ENCODE data around the gene RAB26.
"Not testable (repeated sequence)": the region's sequence is repeated elsewhere in the genome, so short reads cannot be mapped to it uniquely, and the experiment has no call there.

The RAB26 gene

DNA sequence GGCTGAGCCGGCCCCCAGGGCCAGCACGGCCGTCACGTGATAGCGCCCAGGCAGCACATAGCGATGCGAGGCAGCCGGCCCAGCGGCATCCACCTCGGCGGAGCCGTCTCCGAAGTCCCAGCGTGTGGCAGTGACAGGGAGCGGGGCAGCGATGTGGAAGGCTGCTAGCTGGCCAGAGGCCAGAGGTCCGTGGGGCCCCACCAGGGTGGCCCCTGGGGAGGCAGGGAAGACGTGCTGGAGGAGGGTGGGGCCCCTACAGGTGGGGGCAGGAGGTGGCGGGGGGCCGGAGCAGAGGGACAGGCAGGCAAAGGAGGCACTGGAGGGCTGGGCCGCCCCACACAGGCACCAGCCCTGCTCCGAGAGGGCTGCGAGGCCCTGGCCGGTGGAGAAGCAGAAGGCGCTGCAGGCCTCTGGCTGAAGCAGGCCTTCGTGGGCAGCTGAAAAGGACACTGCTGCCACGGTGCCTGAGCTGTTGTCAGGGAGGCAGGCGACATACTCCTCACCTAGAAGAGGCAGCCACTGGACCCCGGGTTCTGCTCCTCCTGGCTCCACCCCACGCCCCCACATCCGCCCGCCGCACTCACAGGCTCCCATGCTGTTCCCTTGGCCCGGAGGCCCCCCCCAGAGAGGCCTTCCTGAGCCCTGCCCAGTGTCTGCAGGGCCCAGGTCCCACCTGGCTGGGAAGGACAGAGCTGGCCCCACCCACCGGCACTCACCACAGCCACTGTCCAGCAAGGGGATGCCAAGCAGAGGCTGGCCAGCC lies 30.3 kb upstream of the RAB26 start:
- not testable (repeated sequence) for DNase-seq

DNA sequence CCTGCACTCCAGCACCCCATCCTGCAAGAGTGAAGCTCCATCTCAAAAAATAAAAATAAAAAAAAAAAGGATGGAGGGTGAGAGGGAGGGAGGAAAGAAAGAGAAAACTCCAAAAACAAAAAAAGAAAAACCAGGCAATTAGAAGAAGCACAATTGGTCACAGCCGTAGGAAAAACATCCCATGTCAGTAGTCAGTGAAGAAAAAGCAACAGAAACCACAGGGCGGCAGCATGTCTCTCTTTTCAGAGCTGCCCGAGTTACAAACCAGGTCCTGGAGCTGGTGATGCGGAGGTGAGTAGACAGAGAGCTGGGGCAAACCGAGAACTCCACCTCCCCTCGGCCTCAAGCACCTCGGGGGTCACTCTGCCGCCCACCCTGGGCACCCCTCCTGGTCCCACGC lies 27.1 kb upstream of the RAB26 start:
- DNase-seq = not testable (repeated sequence)

DNA sequence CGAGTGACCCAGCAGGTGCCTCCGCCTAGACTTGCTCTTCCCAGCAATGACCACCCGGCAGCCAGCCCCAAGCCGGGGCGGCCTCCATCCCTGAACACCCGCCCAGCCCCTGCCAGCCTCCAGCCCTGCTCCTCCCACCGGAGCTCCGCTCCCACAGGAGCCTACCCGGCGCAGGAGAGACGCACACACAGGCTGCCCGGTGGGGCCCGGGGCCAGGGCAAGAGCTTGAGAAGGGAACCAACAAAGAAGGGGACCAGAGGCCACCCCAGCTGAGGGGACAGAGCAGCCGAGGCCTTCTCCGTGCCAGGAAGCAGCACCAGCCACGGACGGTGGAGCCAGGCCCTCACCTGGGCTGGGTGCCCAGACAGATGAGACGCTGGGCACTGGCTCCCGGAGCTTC lies 26.6 kb upstream of the RAB26 start:
- no peak for DNase-seq

DNA sequence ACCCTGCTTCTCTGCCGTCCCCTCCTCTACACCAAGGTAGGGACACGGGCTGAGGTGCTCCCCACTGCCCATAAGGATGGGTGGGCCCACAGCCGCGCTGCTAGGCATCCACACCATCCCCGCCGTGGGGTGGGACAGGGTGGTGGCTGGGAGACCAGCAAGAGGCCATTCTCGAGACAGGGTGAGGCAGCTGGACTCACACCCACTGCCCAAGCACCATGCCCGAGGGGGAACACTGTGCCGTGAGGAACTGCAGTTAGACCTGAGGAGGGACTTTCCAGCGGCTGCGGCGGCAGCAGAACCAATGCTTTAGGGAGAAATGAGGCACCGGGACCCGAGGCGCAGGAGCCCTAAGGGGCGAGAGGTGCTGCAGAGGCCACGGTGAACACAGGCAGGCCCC lies 26.0 kb upstream of the RAB26 start:
- no peak for DNase-seq

DNA sequence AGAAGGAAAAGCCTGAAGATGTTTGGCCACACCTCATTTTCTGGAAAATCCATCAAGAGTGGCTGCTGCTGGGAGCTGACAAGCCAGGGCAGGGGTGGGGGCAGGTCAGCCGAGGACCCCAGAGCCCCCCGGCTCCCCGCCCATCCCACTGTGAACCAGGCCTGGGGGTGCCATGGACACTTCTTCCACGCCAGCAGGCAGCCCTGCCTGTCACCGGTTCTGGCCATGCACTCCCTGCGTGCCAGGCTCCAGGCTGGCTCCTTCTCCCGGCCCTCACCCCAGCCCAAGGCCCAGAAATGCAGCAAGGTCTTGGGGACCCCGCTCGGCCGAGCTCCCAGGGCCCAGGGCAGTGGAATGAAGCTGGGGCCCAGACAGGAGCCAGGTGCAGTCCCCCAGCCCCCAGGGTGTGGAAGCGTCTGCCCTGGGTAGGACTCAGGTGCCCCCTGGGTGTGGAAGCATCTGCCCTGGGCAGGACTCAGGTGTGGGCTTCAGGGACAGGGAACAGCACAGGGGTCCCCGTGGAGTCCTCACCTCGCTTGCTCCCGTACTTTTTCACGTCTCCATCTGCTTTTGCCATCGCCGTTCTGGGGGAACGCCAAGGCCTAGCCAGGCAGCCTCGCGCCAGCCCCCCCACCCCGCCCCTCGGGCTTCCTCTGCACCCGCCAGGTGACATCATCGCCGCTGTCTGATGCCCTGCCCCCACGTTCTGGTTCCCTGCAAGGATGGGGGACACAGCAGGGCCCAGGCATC lies 25.3 kb upstream of the RAB26 start:
- DNase-seq = not testable (repeated sequence)

DNA sequence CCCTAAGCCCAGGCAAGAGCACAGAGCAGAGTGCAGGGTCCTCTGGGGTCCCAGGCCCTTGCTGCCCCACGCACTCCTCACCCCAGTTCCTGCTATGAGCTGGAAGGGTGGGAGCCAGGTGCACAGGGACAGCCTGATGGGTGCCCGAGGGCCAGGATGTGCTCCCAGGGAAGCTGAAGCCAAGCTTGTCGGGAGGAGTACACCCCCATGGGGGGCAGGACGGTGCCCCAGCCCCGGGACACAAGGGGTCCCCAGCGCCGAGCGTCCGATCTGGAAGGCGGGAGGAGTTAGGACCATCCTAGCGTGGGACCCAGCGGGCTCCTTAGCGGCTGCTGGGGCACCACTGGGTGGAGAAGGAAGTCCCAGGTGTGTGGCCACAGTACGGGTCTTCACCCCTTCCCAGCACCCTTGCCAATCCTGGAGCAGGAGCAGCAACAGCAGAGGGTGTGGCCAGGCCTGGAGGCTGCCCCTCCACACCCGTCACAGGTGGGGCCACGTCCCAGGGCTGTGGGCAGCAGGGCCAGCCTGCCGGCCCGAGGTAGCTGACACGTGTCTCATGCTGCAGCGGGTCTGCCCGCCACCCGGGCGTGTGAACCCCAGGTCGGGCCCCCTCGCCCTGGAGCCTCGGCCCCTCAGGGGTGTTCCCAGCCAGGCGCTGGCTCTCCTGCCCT lies 24.6 kb upstream of the RAB26 start:
- not testable (repeated sequence) for DNase-seq

DNA sequence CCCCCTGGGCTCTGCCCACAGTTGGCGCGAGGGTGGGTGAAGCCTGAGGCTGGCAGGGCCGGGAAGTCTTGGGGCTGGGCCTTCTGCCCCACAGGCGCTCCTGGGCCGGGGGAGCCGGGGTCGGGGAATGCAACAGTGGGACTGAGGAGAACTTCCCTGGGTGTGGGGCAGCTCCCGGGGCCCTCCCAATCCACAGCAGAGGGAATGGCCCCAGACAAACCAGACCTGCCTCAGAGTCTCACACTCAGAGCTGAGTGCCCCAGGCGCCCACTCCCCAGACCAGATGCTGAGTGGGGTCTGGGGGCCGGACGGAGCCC lies 24.1 kb upstream of the RAB26 start:
- DNase-seq = not testable (repeated sequence)

DNA sequence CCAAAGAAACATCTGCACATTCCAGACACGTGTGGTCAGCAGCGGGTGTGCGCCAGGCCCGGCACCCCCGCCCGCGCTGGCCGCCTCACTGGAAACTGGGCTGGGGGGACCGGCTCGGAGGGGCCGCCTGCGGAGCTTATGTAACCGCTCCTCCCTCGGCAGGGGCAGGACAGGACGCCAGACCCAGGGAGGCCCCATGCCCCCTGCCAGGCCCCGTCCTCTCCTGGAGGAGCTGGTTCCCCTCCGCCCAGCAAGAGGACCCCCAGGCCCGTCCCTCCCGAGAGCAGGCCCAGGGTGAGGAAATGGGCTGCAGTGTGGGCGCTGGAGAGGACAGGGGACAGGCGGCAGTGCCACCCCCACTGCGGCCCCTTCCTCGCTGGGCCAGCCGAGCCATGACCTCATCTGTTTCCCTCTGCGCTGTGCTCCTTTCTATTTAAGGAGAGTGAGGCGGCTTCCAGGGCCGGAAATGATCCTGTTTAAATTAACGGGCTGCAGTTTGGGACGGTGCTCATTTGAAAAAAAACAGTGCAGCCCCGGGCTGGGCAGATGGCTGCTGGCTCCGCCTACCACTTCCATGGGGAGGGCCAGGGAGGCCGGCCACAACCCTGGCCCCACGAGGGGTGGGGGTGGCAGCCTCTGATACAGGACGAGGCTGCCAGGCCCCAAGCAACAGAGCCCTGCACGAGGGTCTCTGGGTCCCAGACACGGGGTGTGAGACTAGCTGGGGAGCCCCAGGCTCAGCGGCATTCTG lies 23.6 kb upstream of the RAB26 start:
- DNase-seq = peak; percentile 71

DNA sequence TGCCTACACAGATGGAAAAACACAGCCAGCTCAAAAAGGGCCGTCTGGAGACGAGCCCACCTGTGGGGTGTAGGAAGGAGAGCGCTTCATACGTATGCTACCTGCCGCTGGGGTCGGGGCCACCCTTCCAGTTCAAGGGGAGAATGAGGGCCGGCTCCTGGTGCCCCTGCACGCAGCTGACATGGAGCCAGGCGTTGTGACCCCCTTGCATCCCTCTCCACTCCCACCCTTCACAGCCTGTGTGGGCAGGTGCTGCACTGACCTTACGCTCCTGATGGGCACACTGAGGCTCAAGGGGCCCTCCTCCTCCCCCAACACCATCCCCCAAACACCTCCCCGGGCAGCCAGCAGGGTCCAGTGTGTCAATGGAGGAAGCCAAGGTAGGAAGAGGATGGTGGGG lies 22.8 kb upstream of the RAB26 start:
- not testable (repeated sequence) for DNase-seq

DNA sequence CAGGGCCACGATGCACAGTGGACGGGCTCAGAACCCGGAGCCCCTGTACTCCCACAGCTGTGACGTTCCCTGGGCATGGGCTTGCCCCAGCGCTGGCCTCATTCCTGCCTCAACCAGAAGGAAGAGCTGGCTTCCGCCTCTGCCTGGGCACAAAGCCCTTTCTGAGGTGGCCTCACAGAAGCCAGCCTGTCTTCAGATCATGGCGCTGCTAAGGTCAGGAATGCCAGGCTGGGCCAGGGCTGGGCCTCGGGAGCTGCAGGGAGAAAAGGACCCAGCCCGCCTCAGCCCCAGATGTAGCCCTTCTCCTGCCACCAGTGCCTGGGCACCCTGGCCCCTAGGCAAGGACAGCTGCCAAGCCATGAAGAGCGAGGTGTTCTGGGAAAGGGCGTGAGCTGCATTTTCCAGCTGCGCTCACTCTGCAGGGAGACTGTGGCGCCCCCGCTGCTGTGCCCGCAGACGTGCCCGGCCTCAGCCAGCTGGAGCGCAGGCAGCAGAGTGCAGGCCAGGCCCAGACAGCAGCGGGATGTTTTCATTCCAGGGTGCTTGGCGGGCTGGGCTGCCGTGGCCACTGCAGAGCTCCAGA lies 22.2 kb upstream of the RAB26 start:
- not testable (repeated sequence) for DNase-seq

DNA sequence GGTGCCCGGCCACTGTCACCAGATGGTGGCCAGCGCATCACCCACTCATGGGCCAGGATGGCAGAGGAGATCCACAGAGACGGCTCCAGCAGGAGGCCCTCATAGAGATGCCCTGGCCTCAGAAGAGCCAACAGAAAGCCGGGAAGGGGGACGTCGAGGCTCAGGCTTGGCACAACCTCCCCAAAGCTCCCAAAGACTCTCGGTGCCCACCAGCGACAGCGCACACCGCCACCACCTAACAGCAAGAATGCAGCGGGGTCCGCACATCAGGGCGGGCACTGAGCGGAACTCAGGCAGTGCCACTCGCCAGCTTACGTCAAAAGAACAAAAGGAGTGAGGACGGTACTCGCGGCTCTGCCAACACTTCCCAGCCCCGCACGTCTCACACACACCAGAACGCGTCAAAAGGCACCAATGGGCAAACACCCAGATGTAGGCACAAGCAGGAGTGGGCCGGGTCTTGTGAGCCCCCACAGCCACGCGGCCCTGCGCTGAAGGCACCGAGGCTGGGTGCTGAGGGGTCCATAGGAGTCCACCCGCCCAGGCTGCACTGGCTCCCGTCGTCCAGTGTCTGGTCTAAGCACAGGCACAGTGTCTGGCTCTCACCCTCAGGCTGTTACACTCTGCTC lies 21.4 kb upstream of the RAB26 start:
- not testable (repeated sequence) for DNase-seq

DNA sequence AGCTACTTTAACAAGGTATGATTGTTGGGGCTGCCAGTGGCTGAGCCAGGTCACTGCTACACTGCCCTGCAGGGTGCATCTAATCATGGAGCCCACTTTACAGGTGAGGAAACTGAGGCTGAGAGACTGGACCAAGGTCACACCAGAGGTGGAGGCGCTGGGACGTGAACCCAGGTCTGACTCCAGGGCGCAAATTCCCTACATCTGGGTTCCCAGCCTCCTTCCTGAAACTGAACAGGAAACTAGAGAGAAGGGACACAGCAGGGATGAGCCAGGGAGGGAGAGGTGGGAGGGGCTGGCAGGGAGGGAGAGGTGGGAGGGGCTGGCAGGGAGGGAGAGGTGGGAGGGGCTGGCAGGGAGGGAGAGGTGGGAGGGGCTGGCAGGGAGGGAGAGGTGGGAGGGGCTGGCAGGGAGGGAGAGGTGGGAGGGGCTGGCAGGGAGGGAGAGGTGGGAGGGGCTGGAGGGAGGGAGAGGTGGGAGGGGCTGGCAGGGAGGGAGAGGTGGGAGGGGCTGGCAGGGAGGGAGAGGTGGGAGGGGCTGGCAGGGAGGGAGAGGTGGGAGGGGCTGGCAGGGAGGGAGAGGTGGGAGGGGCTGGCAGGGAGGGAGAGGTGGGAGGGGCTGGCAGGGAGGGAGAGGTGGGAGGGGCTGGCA lies 20.7 kb upstream of the RAB26 start:
- DNase-seq = not testable (repeated sequence)

DNA sequence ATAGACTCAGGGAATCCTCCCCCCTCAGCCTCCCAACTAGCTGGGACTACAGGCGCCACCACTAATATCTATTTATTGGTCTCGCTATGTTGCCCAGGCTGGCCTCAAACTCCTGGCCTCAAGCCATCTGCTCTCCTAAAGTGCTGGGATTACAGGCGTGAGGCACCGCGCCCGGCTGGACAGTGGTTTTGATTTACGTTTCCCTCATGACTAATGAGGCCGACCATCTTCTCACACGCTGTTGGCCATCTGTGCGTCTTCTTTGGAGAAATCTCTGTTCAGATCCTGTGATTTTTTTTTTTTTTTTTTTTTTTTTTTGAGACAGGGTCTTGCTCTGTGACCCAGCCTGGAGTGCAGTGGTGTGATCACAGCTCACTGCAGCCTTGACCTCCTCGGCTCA lies 19.2 kb upstream of the RAB26 start:
- DNase-seq = peak; percentile 31

DNA sequence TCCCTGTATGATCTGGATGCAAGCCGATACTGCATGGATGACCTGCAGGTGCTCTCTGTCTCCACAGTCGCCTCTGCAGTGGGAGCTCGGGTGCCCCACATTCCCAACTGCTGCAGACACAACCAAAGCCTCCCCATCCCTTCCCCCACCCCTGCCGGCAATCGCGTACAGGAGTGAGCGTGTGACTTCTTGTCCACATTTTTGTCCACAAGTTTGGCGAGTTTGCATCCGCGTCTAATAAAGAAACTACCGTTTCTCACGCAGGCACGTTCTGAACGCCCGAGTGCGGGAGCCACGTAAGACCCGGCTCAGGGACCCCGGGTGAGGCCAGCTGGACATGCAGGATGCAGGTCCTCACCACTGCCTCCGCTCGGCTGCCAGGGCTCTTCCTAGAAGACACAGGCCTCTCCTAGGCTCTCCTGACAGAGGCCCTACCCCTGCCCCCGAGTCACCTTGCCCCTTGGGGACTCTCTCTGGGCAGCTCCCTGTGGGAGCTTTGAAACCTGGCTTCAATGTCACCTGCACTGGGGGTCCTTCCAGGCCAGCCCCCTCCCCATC lies 18.5 kb upstream of the RAB26 start:
- not testable (repeated sequence) for DNase-seq

DNA sequence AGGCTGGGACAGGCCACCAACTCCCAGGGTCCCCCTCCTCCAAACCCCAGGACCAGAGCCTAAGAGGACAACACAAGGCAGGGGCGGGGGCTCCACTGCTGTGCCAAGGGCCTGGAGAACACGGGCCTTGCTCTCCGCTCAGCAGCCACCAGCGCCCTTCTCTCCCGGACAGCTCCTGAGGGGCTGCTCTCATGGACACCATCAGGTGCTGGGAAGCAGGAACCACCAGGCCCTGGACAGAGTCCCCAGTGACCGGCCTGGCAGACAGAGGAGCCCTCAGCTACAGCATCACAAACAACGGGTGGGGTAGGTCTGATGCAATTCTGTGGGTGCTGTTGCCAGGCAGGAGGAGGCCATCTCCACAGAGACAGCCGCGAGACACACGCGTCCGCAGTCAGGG lies 14.6 kb upstream of the RAB26 start:
- DNase-seq = not testable (repeated sequence)

DNA sequence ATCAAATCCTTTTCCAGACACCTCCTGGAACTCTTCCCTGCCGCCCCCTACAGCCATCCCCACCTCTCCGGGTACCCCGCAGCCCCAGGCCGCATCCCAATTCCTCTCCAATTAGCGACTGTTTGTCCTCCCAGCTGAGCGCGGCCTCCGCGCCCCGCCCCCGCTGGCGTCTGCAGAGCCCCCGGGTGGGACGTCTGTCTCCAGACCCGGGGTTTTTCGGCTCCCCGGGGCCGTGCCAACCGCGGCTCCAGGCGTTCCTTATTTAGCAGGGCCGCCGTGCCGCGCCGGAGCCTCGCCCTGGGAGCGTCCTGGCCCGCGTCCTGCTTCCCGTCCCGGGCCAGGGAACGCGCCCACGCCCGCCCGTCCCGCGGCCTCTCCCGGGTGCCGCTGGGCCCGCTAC lies 13.4 kb upstream of the RAB26 start:
- not testable (repeated sequence) for DNase-seq

DNA sequence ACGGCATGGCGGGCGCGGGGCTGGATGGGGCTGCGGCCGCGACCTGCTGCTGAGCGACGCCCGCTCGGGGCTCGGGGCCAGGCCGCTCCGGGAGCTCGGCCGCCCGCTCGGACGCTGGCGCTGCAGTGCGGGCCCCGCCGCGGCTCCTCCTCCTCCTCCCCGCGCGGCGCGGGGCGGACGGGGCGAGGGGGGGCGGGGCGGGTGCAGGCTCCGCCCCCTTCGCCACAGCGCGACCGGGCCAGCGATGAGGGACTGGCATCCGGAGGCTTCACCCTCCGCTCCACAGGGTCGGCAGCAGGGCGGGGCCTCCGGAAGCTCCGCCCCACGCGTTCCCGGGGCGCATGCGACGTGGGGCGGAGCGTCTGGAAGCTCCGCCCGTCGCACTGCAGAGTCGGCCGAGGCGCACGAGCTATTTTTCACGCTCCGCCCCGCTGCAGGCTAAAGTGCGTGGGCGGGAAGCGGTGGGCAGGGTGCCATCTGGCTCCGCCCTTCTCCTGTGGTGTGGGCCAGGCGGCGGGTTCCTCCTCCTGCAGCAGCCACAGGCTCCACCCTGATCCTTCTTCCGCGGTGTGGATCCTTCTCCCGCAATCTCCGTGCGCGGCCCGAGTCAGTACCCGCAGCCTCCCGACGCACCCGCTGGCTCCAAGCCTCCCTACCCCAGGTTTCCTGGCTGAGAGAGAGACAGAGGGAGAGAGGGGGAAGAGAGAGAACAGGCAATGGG lies 12.5 kb upstream of the RAB26 start, which contains the start of gene PKD1:
Gene PKD1, minus strand, starts transcription at position 129 of the 721 bp plus-strand sequence. CDS start 209 bp downstream, outside the sequence.
- peak; percentile 67 for DNase-seq

DNA sequence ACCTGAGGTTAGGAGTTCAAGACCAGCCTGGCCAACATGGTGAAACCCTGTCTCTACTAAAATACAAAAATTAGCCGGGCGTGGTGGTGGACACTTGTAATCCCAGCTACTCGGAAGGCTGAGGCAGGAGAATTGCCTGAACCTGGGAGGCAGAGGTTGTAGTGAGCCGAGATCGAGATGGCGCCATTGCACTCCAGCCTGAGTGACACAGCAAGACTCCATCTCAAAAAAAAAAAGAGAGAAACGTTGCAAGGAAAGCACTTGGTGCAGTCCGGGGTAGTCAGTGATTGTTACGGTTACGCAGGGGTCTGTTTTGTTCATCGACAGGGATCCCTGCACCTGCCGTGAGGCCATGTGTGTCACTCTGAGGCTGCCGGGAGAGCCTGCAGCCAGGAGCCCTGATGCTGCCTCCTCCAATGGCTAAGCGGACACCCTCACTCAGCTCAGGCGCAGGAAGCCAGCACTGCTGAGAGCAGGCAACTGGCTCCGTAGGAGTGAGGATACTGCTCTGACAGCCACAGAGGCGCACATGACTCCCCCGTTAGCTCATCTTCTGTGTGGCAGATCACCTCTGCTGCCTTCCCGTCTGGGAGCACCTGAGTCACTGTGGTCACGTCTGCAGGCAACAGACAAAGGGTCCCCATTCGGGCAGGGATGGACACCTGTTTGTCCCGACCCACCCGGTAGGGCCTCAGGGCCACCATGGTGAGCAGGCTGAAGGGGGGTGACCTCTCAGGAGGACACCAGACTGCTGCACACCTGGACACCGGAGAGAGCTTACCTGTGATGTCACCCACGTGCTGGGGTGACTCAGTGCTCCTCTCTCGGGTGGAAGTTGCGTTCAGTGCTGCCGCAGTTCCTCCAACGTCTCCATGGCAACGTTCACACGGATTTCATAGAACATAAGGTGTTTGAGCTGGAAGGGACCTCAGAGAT lies 5.2 kb upstream of the RAB26 start:
- no peak for DNase-seq

DNA sequence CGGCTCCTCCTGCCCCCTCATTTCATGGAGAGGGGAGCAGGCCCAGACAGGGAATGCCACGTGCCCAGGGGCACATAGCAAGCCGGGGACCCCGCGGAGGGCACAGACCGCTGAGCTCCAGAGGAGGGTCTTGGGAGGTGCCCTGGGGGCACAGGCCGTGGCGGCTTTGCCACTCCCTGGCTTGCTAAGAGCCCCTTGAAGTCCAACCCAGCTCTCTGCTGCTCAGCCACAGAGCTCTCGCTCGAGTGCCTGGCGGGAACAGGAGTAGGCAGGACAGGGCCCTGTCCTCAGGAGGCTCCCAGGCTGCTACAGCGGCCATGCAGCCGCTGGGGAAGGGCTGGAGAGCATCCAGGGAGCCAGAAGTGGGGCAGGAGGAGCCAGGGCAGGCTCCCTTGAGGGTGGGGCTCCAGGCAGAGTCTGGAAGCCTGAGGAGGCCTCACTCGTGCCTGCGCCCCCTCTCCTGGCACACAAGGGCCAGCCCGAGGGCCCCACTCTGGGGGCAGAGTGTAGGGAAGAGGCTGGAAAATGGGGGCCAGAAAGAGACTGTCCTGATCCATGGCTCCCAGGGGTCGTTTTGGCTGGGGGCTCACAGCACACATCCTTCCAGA lies 4.4 kb upstream of the RAB26 start:
- no peak for DNase-seq

Measured in DMS 273 treated with DMSO at 0.1 percent for 48 hours (cell line).